Measurements from ENCODE around the gene TTC9B. TPM values are rescaled to one million over a fixed set of nuclear protein-coding genes. Genes with fewer than 3 reads are reported as not detected.

TTC9B gene
- total and polyA plus RNA-seq, 4 donors = 0.14 TPM; not detected in 3

- TF ChIP-seq RAD21 (IDR thresholded peaks at IDR 0.05) (peak; percentile 89 to 91), GABPA (IDR thresholded peaks at IDR 0.05 in 1 of 2, conservative IDR thresholded peaks at IDR 0.05 in 1 of 2) (peak in 1 of 2 donors; percentile 33), RXRA (IDR thresholded peaks at IDR 0.05) (peak in 1 of 2 donors; percentile 35), REST (IDR thresholded peaks at IDR 0.05) (no peak), HNF4G (IDR thresholded peaks at IDR 0.05) (no peak), HNF4A (conservative IDR thresholded peaks at IDR 0.05) (no peak), JUND (IDR thresholded peaks at IDR 0.05) (no peak), FOXA1 (IDR thresholded peaks at IDR 0.05) (no peak), EGR1 (IDR thresholded peaks at IDR 0.05; ENCODE audit: low read depth in 2 of 2) (no peak), NR2F2 (IDR thresholded peaks at IDR 0.05) (no peak), FOXA2 (IDR thresholded peaks at IDR 0.05) (no peak), SP1 (IDR thresholded peaks at IDR 0.05) (peak; percentile 94), YY1 (IDR thresholded peaks at IDR 0.05) (no peak), TAF1 (conservative IDR thresholded peaks at IDR 0.05) (no peak)
- TF ChIP-seq, protein P1, sequence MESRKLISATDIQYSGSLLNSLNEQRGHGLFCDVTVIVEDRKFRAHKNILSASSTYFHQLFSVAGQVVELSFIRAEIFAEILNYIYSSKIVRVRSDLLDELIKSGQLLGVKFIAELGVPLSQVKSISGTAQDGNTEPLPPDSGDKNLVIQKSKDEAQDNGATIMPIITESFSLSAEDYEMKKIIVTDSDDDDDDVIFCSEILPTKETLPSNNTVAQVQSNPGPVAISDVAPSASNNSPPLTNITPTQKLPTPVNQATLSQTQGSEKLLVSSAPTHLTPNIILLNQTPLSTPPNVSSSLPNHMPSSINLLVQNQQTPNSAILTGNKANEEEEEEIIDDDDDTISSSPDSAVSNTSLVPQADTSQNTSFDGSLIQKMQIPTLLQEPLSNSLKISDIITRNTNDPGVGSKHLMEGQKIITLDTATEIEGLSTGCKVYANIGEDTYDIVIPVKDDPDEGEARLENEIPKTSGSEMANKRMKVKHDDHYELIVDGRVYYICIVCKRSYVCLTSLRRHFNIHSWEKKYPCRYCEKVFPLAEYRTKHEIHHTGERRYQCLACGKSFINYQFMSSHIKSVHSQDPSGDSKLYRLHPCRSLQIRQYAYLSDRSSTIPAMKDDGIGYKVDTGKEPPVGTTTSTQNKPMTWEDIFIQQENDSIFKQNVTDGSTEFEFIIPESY (IDR thresholded peaks at IDR 0.05) = no peak
- TF ChIP-seq, protein P2, sequence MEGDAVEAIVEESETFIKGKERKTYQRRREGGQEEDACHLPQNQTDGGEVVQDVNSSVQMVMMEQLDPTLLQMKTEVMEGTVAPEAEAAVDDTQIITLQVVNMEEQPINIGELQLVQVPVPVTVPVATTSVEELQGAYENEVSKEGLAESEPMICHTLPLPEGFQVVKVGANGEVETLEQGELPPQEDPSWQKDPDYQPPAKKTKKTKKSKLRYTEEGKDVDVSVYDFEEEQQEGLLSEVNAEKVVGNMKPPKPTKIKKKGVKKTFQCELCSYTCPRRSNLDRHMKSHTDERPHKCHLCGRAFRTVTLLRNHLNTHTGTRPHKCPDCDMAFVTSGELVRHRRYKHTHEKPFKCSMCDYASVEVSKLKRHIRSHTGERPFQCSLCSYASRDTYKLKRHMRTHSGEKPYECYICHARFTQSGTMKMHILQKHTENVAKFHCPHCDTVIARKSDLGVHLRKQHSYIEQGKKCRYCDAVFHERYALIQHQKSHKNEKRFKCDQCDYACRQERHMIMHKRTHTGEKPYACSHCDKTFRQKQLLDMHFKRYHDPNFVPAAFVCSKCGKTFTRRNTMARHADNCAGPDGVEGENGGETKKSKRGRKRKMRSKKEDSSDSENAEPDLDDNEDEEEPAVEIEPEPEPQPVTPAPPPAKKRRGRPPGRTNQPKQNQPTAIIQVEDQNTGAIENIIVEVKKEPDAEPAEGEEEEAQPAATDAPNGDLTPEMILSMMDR (IDR thresholded peaks at IDR 0.05; ENCODE audit: low read depth, low read length, missing input control) = peak; percentile 89
- no peak overlapping the region for H3K4me3 ChIP-seq (ENCODE audit: low read depth in 1 of 3, low read length in 3 of 3)
- peak; percentile 77 for DNase-seq (ENCODE audit: low spot score)
- H3K27me3 ChIP-seq (ENCODE audit: control insufficient read depth in 4 of 4, insufficient read depth in 4 of 4, low read length in 3 of 4) = peaks cover 0 to 4% (median under 1%) of the 10 kb centered on the region in 4 donors
- no peak overlapping the region for H3K27ac ChIP-seq (ENCODE audit: low read depth in 1 of 2, low read length in 2 of 2)
- H3K4me1 ChIP-seq (ENCODE audit: control insufficient read depth in 4 of 4, insufficient read depth in 4 of 4, low read length in 3 of 4) = peaks cover 8 to 19% (median 15%) of the 10 kb centered on the region in 4 donors
- no peaks in the 10 kb centered on the region for H3K36me3 ChIP-seq (ENCODE audit: control insufficient read depth in 4 of 4, insufficient read depth in 3 of 4, low read depth in 1 of 4, low read length in 3 of 4)
- H3K9me3 ChIP-seq (ENCODE audit: control insufficient read depth in 4 of 4, low read length in 3 of 4) = no peaks in the 10 kb centered on the region
- 64% methylated on average over 41 of the region's 41 CpGs for WGBS
- H3K9ac ChIP-seq (ENCODE audit: low read depth in 1 of 2, low read length in 2 of 2) = no peak overlapping the region
Measured at GRCh38 chr19:40221858-40222619, 3.9 kb upstream of the TTC9B start.

All from liver (tissue), 9 donors.